GM19438 (cell line): ENCODE results near the gene CSNK2A1.

Experiments used
- ATAC-seq: cut with Tn5 transposase; IDR thresholded peaks from one replicate; pipeline ENCODE4 v1.9.1; 2021; ENCODE audit warnings: low read depth; ENCODE audit not compliant: unreplicated experiment

Gene CSNK2A1

DNA sequence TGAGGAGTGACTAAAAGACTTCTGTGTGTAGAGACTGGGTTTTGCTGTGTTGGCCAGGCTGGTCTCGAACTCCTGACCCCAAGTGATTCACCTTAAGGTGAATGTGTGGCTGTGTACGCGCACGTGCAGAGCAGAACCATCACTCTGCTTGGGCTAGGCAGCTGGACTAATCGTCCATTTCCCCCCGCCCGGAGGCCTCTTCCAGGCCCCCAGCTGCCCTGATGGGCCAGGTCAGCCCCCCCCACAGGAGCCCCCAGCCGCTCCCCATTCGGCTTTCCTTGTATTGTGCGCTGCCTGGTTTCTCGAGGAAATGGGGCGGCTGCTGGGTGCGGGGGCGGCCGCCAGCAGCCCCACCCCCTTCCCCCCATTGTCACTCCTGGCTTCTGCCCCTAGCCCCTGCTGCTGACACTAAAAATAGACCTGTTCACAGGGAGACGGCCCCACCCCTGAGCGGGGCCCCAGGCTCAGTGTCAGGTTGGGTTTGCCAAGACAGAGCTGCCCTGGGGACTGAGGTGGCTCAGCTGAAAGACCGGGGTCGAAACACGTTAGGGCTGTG is 24.6 kb upstream of the CSNK2A1 start:
- ATAC-seq = no peak

DNA sequence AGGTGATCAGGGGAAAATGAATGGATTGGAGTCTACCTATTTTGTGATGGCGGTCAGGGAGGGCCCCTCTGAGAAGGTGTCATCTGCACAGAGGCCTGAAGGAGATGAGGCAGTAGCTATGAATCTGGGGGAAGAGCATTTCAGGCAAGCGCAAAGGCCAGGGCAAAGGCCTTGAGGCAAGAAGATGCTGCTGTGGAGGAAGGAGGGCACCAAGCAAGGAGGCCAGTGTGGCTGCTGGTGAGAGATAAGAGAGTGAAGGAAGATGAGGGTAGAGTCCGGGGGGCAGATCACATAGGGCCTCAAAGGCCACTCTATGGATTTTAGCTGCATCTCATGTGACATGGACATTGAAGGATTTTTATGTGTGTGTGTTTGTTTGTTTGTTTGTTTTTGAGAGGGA is 20.6 kb upstream of the CSNK2A1 start:
- ATAC-seq = no peak

DNA sequence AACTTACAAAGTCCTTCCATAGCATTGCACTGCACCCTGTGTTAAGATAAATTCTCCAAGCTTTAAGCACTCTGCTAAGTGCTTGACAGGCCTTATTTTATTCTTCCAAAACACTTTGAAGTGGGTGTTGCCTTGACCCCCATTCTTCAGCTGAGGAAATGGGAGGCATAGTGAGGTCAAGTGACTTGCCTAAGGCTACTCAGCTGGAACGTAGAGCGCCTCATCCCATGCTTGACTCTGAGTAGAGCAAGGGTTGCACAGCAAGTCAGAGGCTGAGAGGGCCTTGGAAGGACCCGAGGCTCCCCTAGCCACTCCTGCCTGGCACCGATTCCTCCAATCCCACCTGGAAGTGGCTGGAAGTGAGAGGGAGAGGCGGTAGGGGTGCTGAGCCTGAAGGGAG is 19.6 kb upstream of the CSNK2A1 start:
- no peak for ATAC-seq

- ATAC-seq = no peak
These were observed 18.8 kb upstream of the CSNK2A1 start for GRCh38 chr20:562232-562897.

- no peak for ATAC-seq
These were observed 18.0 kb upstream of the CSNK2A1 start for GRCh38 chr20:561437-562231.

DNA sequence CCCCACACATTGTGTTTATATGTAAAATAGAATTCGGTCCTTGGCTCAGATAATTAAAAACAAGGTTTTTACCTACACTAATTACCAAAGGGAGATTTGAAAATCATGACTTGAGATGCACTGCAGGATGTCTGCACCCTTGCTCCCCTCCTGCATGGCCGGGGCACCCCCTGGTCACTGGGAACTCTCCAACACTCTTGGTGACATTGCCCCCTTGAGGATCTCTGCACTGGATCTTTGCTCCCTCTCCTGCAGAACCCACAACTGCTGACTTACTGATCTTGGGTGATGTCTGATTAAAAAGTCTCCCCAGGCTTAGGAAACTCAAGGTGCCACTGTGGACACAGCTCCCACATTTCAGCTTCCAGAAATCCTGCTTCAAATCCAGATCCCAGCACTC is 17.1 kb upstream of the CSNK2A1 start:
- ATAC-seq = no peak

DNA sequence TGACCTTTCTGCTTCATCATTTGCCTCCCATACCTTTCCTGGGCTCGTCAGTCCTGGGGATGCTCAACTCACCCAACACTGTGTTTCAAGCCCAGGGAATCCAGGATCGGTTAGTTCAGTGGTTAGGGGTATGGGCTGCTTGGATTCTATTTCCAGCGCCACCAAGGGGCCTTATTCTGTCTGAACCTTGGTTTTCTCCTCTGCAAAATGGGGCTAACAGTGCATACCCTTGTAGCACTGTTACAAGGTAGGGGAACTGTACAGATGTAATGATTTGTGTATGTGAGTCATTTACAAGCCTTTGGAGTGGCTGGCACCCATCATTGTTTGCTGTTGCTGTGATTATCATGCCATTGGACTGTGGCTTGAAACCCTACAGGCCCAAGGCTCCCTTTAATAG is 14.5 kb upstream of the CSNK2A1 start:
- no peak for ATAC-seq

GRCh38 chr20:556984-557383 is 13.4 kb upstream of the CSNK2A1 start:
- ATAC-seq = no peak

- no peak for ATAC-seq
These were observed 12.4 kb upstream of the CSNK2A1 start for GRCh38 chr20:555976-556385.

- no peak for ATAC-seq
These were observed 7.0 kb upstream of the CSNK2A1 start for GRCh38 chr20:550611-551010.

GRCh38 chr20:549722-550496 is 6.3 kb upstream of the CSNK2A1 start:
- ATAC-seq = no peak

GRCh38 chr20:548906-549305 is 5.3 kb upstream of the CSNK2A1 start:
- no peak for ATAC-seq

GRCh38 chr20:547394-547793 is 3.8 kb upstream of the CSNK2A1 start:
- ATAC-seq = no peak

- no peak for ATAC-seq
These were observed 2.8 kb upstream of the CSNK2A1 start for GRCh38 chr20:546353-546752.

- no peak for ATAC-seq
These were observed 649 bp upstream of the CSNK2A1 start for GRCh38 chr20:544153-544725.

GRCh38 chr20:542777-543368 is 717 bp downstream of the CSNK2A1 start:
- no peak for ATAC-seq

GRCh38 chr20:540391-541201 is 3.0 kb downstream of the CSNK2A1 start:
- ATAC-seq = no peak

DNA sequence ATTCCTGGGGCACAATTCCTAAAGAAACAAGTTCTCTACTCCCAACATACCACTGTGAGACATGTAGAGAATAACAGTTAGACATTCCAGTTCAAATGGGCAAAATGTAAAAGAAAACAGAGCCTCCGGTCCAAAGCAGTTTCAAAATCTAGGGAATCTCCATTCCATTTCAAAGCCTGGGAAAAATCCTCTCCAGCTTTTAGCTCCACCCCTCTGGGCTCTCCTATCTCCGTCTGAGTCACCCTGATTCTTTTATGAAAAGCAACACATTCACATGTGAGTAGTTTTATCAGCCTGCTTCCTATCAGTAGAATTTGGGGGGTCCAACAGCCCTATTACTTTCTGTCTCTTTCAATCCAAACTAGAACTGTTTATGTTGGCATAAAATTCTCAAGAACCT is 3.7 kb downstream of the CSNK2A1 start:
- ATAC-seq = no peak

GRCh38 chr20:539191-539590 is 4.4 kb downstream of the CSNK2A1 start:
- ATAC-seq = no peak

GRCh38 chr20:537983-538382 is 5.6 kb downstream of the CSNK2A1 start:
- ATAC-seq = no peak
